Activated CD8-positive, alpha-beta memory T cell treated with anti-CD3 and anti-CD28 coated beads for 36 hours (primary cell): Measurements from ENCODE around the gene TNS3. TPM values are rescaled to one million over a fixed set of nuclear protein-coding genes. Genes with fewer than 3 reads are reported as not detected.
"Not testable (repeated sequence)": the region's sequence is repeated elsewhere in the genome, so short reads cannot be mapped to it uniquely, and the experiment has no call there.

ENCODE experiments used
- CTCF ChIA-PET: fragments of 350-600 bp; sonication (Branson Sonifier 250); formaldehyde crosslinking; loops from one replicate; lab custom pipeline; 2021; ENCODE audit warnings: antibody characterized with exemption; lab: Charles Lee
- POLR2A ChIA-PET: fragments of 350-600 bp; sonication (Branson Sonifier 250); formaldehyde crosslinking; loops from one replicate; lab custom pipeline; 2021; ENCODE audit warnings: antibody characterized with exemption; lab: Charles Lee
- total RNA-seq, 2 experiments: library from RNA; stranded (reverse); gene quantifications; one replicate each; pipeline ENCODE4 v1.2.3, GENCODE V29; 2021

The TNS3 gene
- total RNA-seq, 2 experiments from 2014 or later = 1.4 to 2.0 TPM

GRCh38 chr7:47604496-47604890 is 22.6 kb upstream of the TNS3 start:
- CTCF ChIA-PET = no interaction called here

GRCh38 chr7:47603514-47604255 is 21.8 kb upstream of the TNS3 start:
- POLR2A ChIA-PET = not testable (repeated sequence)

More at GRCh38 chr7:47604496-47604890, 22.6 kb upstream of the TNS3 start:
- POLR2A ChIA-PET = no interaction called here

GRCh38 chr7:47602272-47603004 is 20.5 kb upstream of the TNS3 start:
- POLR2A ChIA-PET = no interaction called here
- CTCF ChIA-PET = no interaction called here

More at GRCh38 chr7:47603514-47604255, 21.8 kb upstream of the TNS3 start:
- CTCF ChIA-PET = not testable (repeated sequence)

GRCh38 chr7:47601881-47602249 is 20.0 kb upstream of the TNS3 start:
- ChIA-PET POLR2A (no interaction called here), CTCF (no interaction called here)

GRCh38 chr7:47601119-47601880 is 19.4 kb upstream of the TNS3 start:
- ChIA-PET CTCF (no interaction called here), POLR2A (no interaction called here)

GRCh38 chr7:47600199-47601118 is 18.5 kb upstream of the TNS3 start:
- ChIA-PET POLR2A (no interaction called here), CTCF (no interaction called here)

DNA sequence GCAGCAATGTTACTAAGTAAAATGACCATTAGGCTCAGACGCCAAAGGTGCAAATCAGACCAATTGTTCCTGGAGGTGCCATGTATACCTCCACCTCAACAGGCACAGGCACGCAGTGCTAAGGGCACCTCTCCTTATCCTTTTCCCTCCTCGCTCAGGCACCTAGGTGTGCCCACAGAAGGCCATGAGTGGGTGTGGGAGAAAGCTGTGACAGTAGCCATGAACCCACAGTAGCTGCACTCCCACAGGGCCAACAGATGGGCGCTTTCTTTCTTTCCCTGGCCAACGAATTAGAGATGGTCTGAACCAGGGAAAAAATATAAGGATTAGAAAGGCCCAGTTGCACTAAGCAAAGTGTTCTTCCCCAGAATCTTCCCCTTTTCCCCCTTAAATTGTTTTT is 15.5 kb upstream of the TNS3 start:
- ChIA-PET CTCF (no interaction called here), POLR2A (no interaction called here)

- ChIA-PET POLR2A (no interaction called here), CTCF (no interaction called here)
Measured at GRCh38 chr7:47596502-47597202, 14.7 kb upstream of the TNS3 start.

- CTCF ChIA-PET = no interaction called here
Measured at GRCh38 chr7:47594406-47594805, 12.5 kb upstream of the TNS3 start.

DNA sequence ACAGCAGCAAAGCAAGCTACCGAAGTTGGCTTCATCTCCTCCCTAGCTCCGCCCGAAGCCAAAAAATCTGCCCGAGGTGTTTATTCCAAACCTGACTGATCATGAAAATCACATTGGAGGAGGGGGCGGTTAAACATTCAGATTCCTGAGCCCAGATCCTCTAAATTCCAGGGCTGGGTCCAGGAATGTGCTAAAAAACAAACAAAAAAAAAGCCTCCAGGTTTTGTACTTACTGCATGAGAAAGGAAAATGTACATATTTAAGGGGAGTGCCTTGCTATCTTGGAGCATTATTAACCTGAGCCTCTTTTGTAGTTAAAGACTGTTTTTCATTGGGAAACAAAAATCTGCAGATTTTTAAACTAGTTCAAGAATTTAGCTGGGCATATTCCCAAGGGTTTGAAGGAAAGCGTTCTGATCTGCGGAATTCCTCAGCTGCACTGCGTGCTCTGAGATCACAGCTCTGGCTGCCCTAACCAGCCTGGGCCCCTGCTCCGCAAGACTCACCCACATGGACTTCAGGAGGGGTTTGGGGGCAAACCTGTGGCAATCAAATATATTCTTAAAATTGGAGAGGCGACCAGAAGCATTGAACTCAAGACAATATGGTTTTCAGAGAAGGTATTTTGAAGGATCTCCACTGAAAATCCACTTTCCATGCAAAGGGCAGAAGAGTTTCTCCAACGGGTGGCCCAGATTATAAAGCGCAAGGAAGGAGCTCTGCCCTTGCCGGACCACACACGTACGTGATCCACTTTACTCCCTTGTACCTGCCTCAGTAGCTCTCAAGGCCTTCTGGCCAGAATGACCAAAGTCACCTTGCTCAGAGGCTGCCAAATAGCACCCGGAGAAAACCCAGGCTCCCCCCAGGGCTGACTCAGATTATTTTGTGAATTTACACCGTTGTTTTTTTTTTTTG is 10.0 kb upstream of the TNS3 start:
- POLR2A ChIA-PET = no interaction called here
- CTCF ChIA-PET = no interaction called here

More at GRCh38 chr7:47594406-47594805, 12.5 kb upstream of the TNS3 start:
- POLR2A ChIA-PET = no interaction called here

- CTCF ChIA-PET = no interaction called here
- POLR2A ChIA-PET = no interaction called here
Measured at GRCh38 chr7:47591089-47591654, 9.3 kb upstream of the TNS3 start.

- CTCF ChIA-PET, POLR2A ChIA-PET: not testable (repeated sequence)
Measured at GRCh38 chr7:47590215-47590614, 8.3 kb upstream of the TNS3 start.

DNA sequence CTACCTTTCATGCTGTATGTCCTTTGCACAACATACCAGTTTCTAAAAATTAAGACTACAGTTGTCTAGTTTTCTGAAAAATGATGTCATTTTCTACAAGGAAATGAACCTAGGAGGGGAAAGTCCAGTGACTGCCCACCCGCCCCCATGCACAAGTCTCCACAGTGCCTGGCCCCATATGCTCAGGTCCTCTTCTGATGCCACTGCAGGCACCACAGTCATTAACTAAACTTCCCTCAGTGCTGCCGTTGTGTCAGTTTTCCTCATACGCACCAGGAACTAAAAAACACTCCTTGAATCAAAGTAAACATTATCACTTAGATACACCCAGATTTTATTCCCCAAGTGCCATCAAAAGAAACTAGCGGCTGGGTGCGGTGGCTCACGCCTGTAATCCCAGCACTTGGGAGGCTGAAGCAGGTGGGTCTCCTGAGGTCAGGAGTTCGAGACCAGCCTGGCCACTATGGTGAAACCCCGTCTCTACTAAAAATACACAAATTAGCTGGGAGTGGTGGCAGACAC is 6.9 kb upstream of the TNS3 start:
- CTCF ChIA-PET = no interaction called here
- POLR2A ChIA-PET = no interaction called here

- ChIA-PET POLR2A (no interaction called here), CTCF (no interaction called here)
Measured at GRCh38 chr7:47587976-47588375, 6.1 kb upstream of the TNS3 start.

- CTCF ChIA-PET = no interaction called here
Measured at GRCh38 chr7:47587351-47587750, 5.4 kb upstream of the TNS3 start.

GRCh38 chr7:47586925-47587324 is 5.0 kb upstream of the TNS3 start:
- ChIA-PET POLR2A (no interaction called here), CTCF (no interaction called here)

More at GRCh38 chr7:47587351-47587750, 5.4 kb upstream of the TNS3 start:
- POLR2A ChIA-PET = no interaction called here

GRCh38 chr7:47586161-47586670 is 4.3 kb upstream of the TNS3 start:
- CTCF ChIA-PET, POLR2A ChIA-PET: not testable (repeated sequence)
